Measurements from ENCODE around the gene BLVRA.
A peak's percentile ranks its signal among the peaks of the same experiment; 100 is the strongest.
"Not testable (repeated sequence)": the region's sequence is repeated elsewhere in the genome, so short reads cannot be mapped to it uniquely, and the experiment has no call there.

BLVRA gene

GRCh38 chr7:43758029-43758821 lies at the start of gene BLVRA:
Gene BLVRA, plus strand, starts transcription at chr7:43758680. Its CDS starts 12,479 bp downstream, at chr7:43771159.
- Histone ChIP-seq H3K9ac (peak within 1 kb of the TSS; percentile 65), H3K4me1 (peaks cover 7% of the 10 kb centered on the region), H3K27me3 (ENCODE audit: control insufficient read depth, insufficient read depth, low read length) (no peaks in the 10 kb centered on the region), H3K79me2 (no peaks in the 10 kb centered on the region), H3K27ac (peak within 1 kb of the TSS; percentile 37), H3K4me3 (ENCODE audit: low read depth, low read length) (peak within 1 kb of the TSS; percentile 76), H3K36me3 (ENCODE audit: control insufficient read depth, insufficient read depth, low read length) (no peaks in the 10 kb centered on the region), H3K4me2 (ENCODE audit: low read length) (peak within 1 kb of the TSS; percentile 69), H2AFZ (peak within 1 kb of the TSS; percentile 82), H3K9me3 (ENCODE audit: control insufficient read depth, low read length) (no peaks in the 10 kb centered on the region)
- no peak for TF ChIP-seq CTCF (IDR thresholded peaks at IDR 0.05)

- Histone ChIP-seq H3K36me3 (ENCODE audit: control insufficient read depth, insufficient read depth, low read length) (no peaks in the 10 kb centered on the region), H3K27me3 (ENCODE audit: control insufficient read depth, insufficient read depth, low read length) (no peaks in the 10 kb centered on the region), H3K9me3 (ENCODE audit: control insufficient read depth, low read length) (no peaks in the 10 kb centered on the region), H3K4me1 (no peaks in the 10 kb centered on the region), H3K9ac (no peak overlapping the region), H3K4me3 (ENCODE audit: low read depth, low read length) (no peak overlapping the region), H3K79me2 (peaks cover 23% of the 10 kb centered on the region), H3K4me2 (ENCODE audit: low read length) (no peak overlapping the region), H2AFZ (no peak overlapping the region), H3K27ac (no peak overlapping the region)
- TF ChIP-seq CTCF (IDR thresholded peaks at IDR 0.05), result no peak
Observed at GRCh38 chr7:43711503-43711902, 47.0 kb upstream of the BLVRA start.

GRCh38 chr7:43715966-43716365 lies 42.5 kb upstream of the BLVRA start:
- H3K36me3 ChIP-seq (ENCODE audit: control insufficient read depth, insufficient read depth, low read length); H3K27ac ChIP-seq; H3K9me3 ChIP-seq (ENCODE audit: control insufficient read depth, low read length); H2AFZ ChIP-seq; H3K4me3 ChIP-seq (ENCODE audit: low read depth, low read length); H3K27me3 ChIP-seq (ENCODE audit: control insufficient read depth, insufficient read depth, low read length); H3K9ac ChIP-seq; H3K4me1 ChIP-seq; H3K4me2 ChIP-seq (ENCODE audit: low read length): not testable (repeated sequence)
- peaks cover 53% of the 10 kb centered on the region for H3K79me2 ChIP-seq

GRCh38 chr7:43716598-43716997 lies 41.9 kb upstream of the BLVRA start:
- no peak for TF ChIP-seq CTCF (IDR thresholded peaks at IDR 0.05)
- peaks cover 54% of the 10 kb centered on the region for H3K79me2 ChIP-seq
- H3K27me3 ChIP-seq (ENCODE audit: control insufficient read depth, insufficient read depth, low read length), result no peaks in the 10 kb centered on the region
- no peaks in the 10 kb centered on the region for H3K9me3 ChIP-seq (ENCODE audit: control insufficient read depth, low read length)
- no peak overlapping the region for H3K4me2 ChIP-seq (ENCODE audit: low read length)
- H2AFZ ChIP-seq, result no peak overlapping the region
- H3K27ac ChIP-seq, result no peak overlapping the region
- H3K9ac ChIP-seq, result no peak overlapping the region
- no peaks in the 10 kb centered on the region for H3K36me3 ChIP-seq (ENCODE audit: control insufficient read depth, insufficient read depth, low read length)
- H3K4me3 ChIP-seq (ENCODE audit: low read depth, low read length), result no peak overlapping the region
- H3K4me1 ChIP-seq, result no peaks in the 10 kb centered on the region

- TF ChIP-seq CTCF (IDR thresholded peaks at IDR 0.05), result peak; percentile 66
- no peak overlapping the region for H3K27ac ChIP-seq
- no peaks in the 10 kb centered on the region for H3K4me1 ChIP-seq
- H3K4me2 ChIP-seq (ENCODE audit: low read length), result no peak overlapping the region
- no peaks in the 10 kb centered on the region for H3K9me3 ChIP-seq (ENCODE audit: control insufficient read depth, low read length)
- no peak overlapping the region for H2AFZ ChIP-seq
- H3K9ac ChIP-seq, result no peak overlapping the region
- H3K79me2 ChIP-seq, result peaks cover 35% of the 10 kb centered on the region
- H3K27me3 ChIP-seq (ENCODE audit: control insufficient read depth, insufficient read depth, low read length), result no peaks in the 10 kb centered on the region
- H3K36me3 ChIP-seq (ENCODE audit: control insufficient read depth, insufficient read depth, low read length), result no peaks in the 10 kb centered on the region
- no peak overlapping the region for H3K4me3 ChIP-seq (ENCODE audit: low read depth, low read length)
Observed at GRCh38 chr7:43721193-43721806, 37.2 kb upstream of the BLVRA start.
